GM23338 (cell line): ENCODE results near the gene CDH12. TPM values are rescaled to one million over a fixed set of nuclear protein-coding genes. Genes with fewer than 3 reads are reported as not detected.

Experiments
- ATAC-seq: fragments of 200-7000 bp; cut with Tn5 transposase; 3 replicates; pipeline ENCODE4 v1.9.1; 2020
- DNase-seq: peaks from one replicate; pipeline ENCODE4 v3.0.0-alpha.2; 2015; ENCODE audit warnings: low spot score
- H2AFZ ChIP-seq: fragments of 200-600 bp; sonication (generic); 2 replicates; pipeline ENCODE4 v1.8.0; 2016; ENCODE audit warnings: antibody characterized with exemption, mild to moderate bottlenecking, moderate library complexity
- H3F3A ChIP-seq: fragments of 200-600 bp; sonication (generic); replicated peaks from 2 replicates; pipeline ENCODE4 v1.8.0; 2017; ENCODE audit warnings: antibody characterized with exemption, mixed run types, low read depth
- H3K27ac ChIP-seq: fragments of 200-600 bp; sonication (generic); 2 replicates; pipeline ENCODE4 v1.6.1; 2016; ENCODE audit warnings: low read depth
- H3K27me3 ChIP-seq: fragments of 200-600 bp; sonication (generic); 2 replicates; pipeline ENCODE4 v1.8.0; 2016; ENCODE audit warnings: mild to moderate bottlenecking, mixed run types, moderate library complexity; ENCODE audit not compliant: insufficient read depth
- H3K36me3 ChIP-seq: fragments of 200-600 bp; sonication (generic); 2 replicates; pipeline ENCODE4 v1.8.0; 2016; ENCODE audit warnings: mild to moderate bottlenecking; ENCODE audit not compliant: insufficient read depth
- H3K4me1 ChIP-seq: fragments of 200-600 bp; sonication (generic); 2 replicates; pipeline ENCODE4 v1.8.0; 2016; ENCODE audit warnings: mild to moderate bottlenecking, moderate library complexity; ENCODE audit not compliant: insufficient read depth
- H3K4me2 ChIP-seq: fragments of 200-600 bp; sonication (generic); 2 replicates; pipeline ENCODE4 v1.7.1; 2017; ENCODE audit warnings: mixed run types
- H3K4me3 ChIP-seq: fragments of 200-600 bp; sonication (generic); 2 replicates; pipeline ENCODE4 v1.6.1; 2016; ENCODE audit warnings: mixed run types
- H3K79me2 ChIP-seq: fragments of 200-600 bp; sonication (generic); replicated peaks from 2 replicates; pipeline ENCODE4 v1.8.0; 2017; ENCODE audit warnings: mild to moderate bottlenecking; ENCODE audit not compliant: insufficient read depth
- H3K9me2 ChIP-seq: fragments of 200-600 bp; sonication (generic); 2 replicates; pipeline ENCODE4 v1.8.0; 2017; ENCODE audit not compliant: insufficient read depth
- H4K20me1 ChIP-seq: fragments of 200-600 bp; sonication (generic); replicated peaks from 2 replicates; pipeline ENCODE4 v1.8.0; 2017; ENCODE audit warnings: mild to moderate bottlenecking; ENCODE audit not compliant: insufficient read depth
- H3K27ac Mint-ChIP-seq: 2 replicates; pipeline ENCODE4 v1.8.0; 2020; ENCODE audit warnings: inconsistent platforms, mild to moderate bottlenecking, moderate library complexity, mixed read lengths
- H3K27me3 Mint-ChIP-seq: 3 replicates; pipeline ENCODE4 v1.8.0; 2022; ENCODE audit warnings: low read depth, mild to moderate bottlenecking, moderate library complexity, mixed read lengths, inconsistent platforms; ENCODE audit not compliant: insufficient read depth, poor library complexity
- H3K36me3 Mint-ChIP-seq: 3 replicates; pipeline ENCODE4 v1.8.0; 2021; ENCODE audit warnings: low read depth, mild to moderate bottlenecking, inconsistent platforms, moderate library complexity, mixed read lengths
- H3K4me1 Mint-ChIP-seq: 3 replicates; pipeline ENCODE4 v1.8.0; 2020; ENCODE audit warnings: mild to moderate bottlenecking, inconsistent platforms, mixed read lengths
- H3K4me3 Mint-ChIP-seq: 3 replicates; pipeline ENCODE4 v1.8.0; 2021; ENCODE audit warnings: moderate library complexity, mild to moderate bottlenecking, inconsistent platforms, mixed read lengths
- H3K9me3 Mint-ChIP-seq: 3 replicates; pipeline ENCODE4 v1.8.0; 2020; ENCODE audit warnings: moderate library complexity, mild to moderate bottlenecking, inconsistent platforms, mixed read lengths
- EZH2 ChIP-seq: fragments of 200-600 bp; sonication (generic); IDR thresholded peaks from one replicate; pipeline ENCODE4 v1.8.0; 2017; ENCODE audit warnings: antibody characterized with exemption, mild to moderate bottlenecking, low read depth; ENCODE audit not compliant: unreplicated experiment
- EZH2phosphoT487 ChIP-seq: fragments of 200-600 bp; sonication (generic); IDR thresholded peaks from one replicate; pipeline ENCODE4 v1.8.1; 2018; ENCODE audit warnings: antibody characterized with exemption; ENCODE audit not compliant: unreplicated experiment
- JUNB ChIP-seq: IDR thresholded peaks from one replicate; pipeline ENCODE4 v1.6.1; 2016; ENCODE audit warnings: antibody characterized with exemption; ENCODE audit not compliant: unreplicated experiment
- NANOG ChIP-seq: IDR thresholded peaks from 2 replicates; pipeline ENCODE4 v1.6.1; 2016; ENCODE audit warnings: antibody characterized with exemption, borderline replicate concordance
- POLR2AphosphoS5 ChIP-seq: IDR thresholded peaks from 2 replicates; pipeline ENCODE4 v1.6.1; 2016; ENCODE audit warnings: antibody characterized with exemption, low read depth
- REST ChIP-seq: IDR thresholded peaks from one replicate; pipeline ENCODE4 v1.6.1; 2018; ENCODE audit warnings: antibody characterized with exemption; ENCODE audit not compliant: unreplicated experiment
- ZNF114 ChIP-seq: fragments of 250-450 bp; sonication (Bioruptor Pico); IDR thresholded peaks from 2 replicates; pipeline ENCODE4 v1.5.0; 2020; ENCODE audit warnings: mild to moderate bottlenecking, moderate library complexity
- ZNF331 ChIP-seq: fragments of 250-450 bp; sonication (Bioruptor Pico); IDR thresholded peaks from 2 replicates; pipeline ENCODE4 v1.5.0; 2020; ENCODE audit warnings: low read depth, mild to moderate bottlenecking, moderate library complexity
- ZNF462 ChIP-seq: fragments of 250-450 bp; sonication (Bioruptor Pico); IDR thresholded peaks from 2 replicates; pipeline ENCODE4 v1.5.0; 2020; ENCODE audit warnings: mild to moderate bottlenecking, moderate library complexity
- polyA plus RNA-seq: library from polyadenylated mRNA; unstranded; fragments of >200 nt; fragmentation: Nextera tagmentation; extraction: Ambion mirVana; gene quantifications from 2 replicates; pipeline ENCODE4 v1.2.1, GENCODE V29; 2016
- total RNA-seq: library from RNA; depleted of rRNA; stranded (reverse); fragments of >200 nt; shearing (Covaris generic); gene quantifications from 2 replicates; pipeline ENCODE4 v1.2.3, GENCODE V29; 2014

Gene CDH12
- total and polyA plus RNA-seq, 2 experiments from 2014 or later = not detected

DNA sequence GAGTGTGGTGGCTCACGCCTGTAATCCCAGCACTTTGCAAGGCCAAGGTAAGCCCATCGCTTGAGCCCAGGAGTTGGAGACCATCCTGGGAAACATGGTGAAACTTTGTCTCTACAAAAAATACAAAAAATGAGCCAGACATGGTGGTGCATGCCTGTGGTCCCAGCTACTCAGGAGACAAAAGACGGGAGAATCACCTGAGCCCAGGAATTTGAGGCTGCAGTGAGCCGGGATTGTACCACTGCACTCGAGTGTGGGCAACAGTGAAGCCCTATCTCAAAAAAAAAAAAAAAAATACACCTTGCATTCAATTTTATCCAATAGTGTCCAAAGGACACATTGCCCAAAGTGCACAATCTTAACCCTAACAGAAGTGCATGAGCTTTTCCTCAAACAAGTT, 372.8 kb downstream of the CDH12 start:
- Histone ChIP-seq H3K4me2 (no peak overlapping the region), H3K4me3 (no peak overlapping the region), H2AFZ (no peak overlapping the region; the same call in 1 of the 2 replicates), H3K27ac (no peak overlapping the region), H3K4me1 (no peaks in the 10 kb centered on the region), H3K9me2 (no peaks in the 10 kb centered on the region), H4K20me1 (no peaks in the 10 kb centered on the region), H3F3A (no peaks in the 10 kb centered on the region), H3K36me3 (no peaks in the 10 kb centered on the region), H3K79me2 (no peaks in the 10 kb centered on the region), H3K27me3 (no peaks in the 10 kb centered on the region)
- DNase-seq (peak; percentile 4), ATAC-seq (no peak; the same call in 1 of the 3 replicates)
- no peaks in the 10 kb centered on the region for H3K9me3 Mint-ChIP-seq
- no peaks in the 10 kb centered on the region for H3K36me3 Mint-ChIP-seq
- TF ChIP-seq ZNF462 (CRISPR knock-in tag) = no peak
- no peak for TF ChIP-seq ZNF331 (CRISPR knock-in tag)
- no peak for TF ChIP-seq EZH2phosphoT487
- no peak for TF ChIP-seq NANOG
- no peak for TF ChIP-seq ZNF114
- TF ChIP-seq JUNB = no peak
- no peak for TF ChIP-seq REST
- no peak for TF ChIP-seq EZH2
- no peak for TF ChIP-seq POLR2AphosphoS5
- H3K27ac Mint-ChIP-seq = no peak overlapping the region
- H3K27me3 Mint-ChIP-seq = no peaks in the 10 kb centered on the region
- H3K4me1 Mint-ChIP-seq = no peaks in the 10 kb centered on the region
- no peak overlapping the region for H3K4me3 Mint-ChIP-seq
